GM10266 (cell line): ENCODE data around the gene THEM5.

Experiments used
- DNase-seq: peaks from one replicate; pipeline ENCODE4 v3.0.0; 2012; ENCODE audit errors: extremely low spot score
- CTCF ChIP-seq: IDR thresholded peaks from 2 replicates; pipeline ENCODE4 v1.5.1; 2012; ENCODE audit warnings: mild to moderate bottlenecking, low read depth; ENCODE audit not compliant: control insufficient read depth, insufficient read depth; ENCODE audit errors: missing control alignments

THEM5 gene

GRCh38 chr1:151831605-151832004 lies 21.9 kb downstream of the THEM5 start, which contains the start of gene RORC:
Gene RORC, minus strand, starts transcription at chr1:151831802. Its CDS starts 38 bp downstream, at chr1:151831764.
- no peak for DNase-seq

GRCh38 chr1:151831256-151831591 lies 22.3 kb downstream of the THEM5 start:
- no peak for TF ChIP-seq CTCF
- DNase-seq: no peak

More at GRCh38 chr1:151831605-151832004, 21.9 kb downstream of the THEM5 start, which contains the start of gene RORC:
- TF ChIP-seq CTCF: no peak

GRCh38 chr1:151830055-151830454 lies 23.5 kb downstream of the THEM5 start:
- no peak for TF ChIP-seq CTCF
- DNase-seq: no peak

- no peak for TF ChIP-seq CTCF
- no peak for DNase-seq
These were observed 24.0 kb downstream of the THEM5 start for GRCh38 chr1:151829352-151830046.

GRCh38 chr1:151828921-151829320 lies 24.6 kb downstream of the THEM5 start:
- no peak for DNase-seq

GRCh38 chr1:151827853-151828252 lies 25.7 kb downstream of the THEM5 start:
- DNase-seq: no peak
- no peak for TF ChIP-seq CTCF

More at GRCh38 chr1:151828921-151829320, 24.6 kb downstream of the THEM5 start:
- no peak for TF ChIP-seq CTCF
